ENCODE data around the gene OR10P1.

- TF ChIP-seq CTCF (conservative IDR thresholded peaks at IDR 0.05; ENCODE audit: low read length) (no peak), EZH2phosphoT487 (IDR thresholded peaks at IDR 0.05; ENCODE audit: borderline replicate concordance, low read depth, low read length) (no peak)
Observed at GRCh38 chr12:55658635-55659391, 22.1 kb downstream of the OR10P1 start.

Measured in OCI-LY7 (cell line).